GM18861 (cell line): Measurements from ENCODE around the gene SLC39A11.

Experiments
- ATAC-seq: cut with Tn5 transposase; IDR thresholded peaks from one replicate; pipeline ENCODE4 v1.9.1; 2021; ENCODE audit not compliant: unreplicated experiment

Gene SLC39A11

DNA sequence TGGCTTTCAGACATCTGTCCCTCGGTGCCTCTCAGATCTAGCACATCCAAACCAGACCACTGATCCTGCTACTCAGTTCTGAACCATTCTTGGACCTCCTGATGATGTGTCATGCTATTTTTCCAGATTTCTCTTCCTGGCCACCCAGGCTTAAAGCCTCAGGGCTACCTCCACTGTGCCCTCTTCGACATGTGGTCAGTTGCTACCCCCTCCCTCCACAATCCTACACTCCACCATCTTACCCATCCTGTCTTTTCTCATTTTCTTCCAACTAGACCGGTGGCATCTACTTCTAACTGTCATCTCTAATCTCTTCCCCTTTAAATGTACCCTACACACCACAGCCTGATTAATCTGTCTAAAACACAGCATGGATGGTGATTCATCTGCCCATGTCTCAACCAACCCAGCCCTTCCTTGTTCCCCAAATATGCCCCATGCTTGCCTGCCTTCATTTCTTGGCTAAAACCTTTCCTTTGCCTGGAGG, 478.6 kb downstream of the SLC39A11 start:
- no peak for ATAC-seq

DNA sequence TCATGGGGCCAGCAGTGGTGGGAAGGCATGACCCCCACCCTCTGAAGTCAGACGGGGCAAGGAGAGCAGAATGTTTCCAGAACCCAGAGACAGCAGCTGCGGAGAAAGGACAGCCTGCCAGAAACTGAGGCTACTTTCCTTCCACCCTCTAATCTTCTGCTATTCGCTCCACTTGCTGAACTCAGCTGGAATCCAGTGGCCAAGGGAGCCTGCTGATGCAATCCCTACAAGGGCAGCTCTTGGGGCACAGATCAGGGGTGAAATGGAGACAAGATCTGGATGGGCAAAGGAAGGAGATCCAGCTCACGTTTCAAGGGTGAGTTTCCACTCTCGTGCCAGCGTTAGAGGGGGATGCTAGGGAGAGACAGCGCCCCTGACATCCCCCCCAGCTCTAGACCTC, 479.1 kb downstream of the SLC39A11 start:
- no peak for ATAC-seq

DNA sequence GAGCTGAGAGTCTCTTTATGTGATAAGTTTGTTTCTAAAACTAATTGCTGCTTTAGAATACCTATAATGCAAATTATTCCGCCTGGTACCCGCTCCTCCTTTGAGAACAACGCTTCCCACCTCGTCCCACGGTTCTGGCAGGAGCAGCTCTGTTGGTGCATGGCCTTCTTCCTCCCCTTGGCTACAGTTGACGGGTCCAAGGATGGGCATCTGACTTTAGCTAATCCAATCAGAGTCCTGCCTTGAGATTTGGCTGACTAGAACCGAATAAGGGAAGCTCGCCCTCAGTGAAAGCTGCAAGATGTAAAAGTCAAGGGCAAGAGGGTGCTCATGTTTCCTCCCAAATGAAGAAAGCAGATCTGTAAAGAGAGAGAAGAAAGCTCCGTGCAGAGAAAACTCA, 481.3 kb downstream of the SLC39A11 start:
- no peak for ATAC-seq

DNA sequence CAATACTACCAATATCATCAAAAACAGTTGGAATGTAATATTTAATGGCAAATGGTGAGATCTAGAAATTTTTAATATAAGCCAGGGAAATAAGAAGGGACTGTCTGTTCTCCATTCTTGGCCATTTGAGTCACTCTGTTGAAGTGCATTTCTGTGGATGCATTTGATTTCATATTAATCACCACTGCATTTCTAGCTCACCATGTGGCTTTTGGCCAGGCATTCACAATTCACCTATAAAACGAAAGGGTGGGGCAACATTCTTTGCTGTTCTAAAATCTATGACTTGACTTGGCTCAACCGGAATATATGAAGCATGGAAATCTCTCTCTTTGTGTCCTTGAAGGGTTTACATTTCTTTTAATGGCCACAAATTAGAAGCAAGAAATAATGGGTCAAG, 483.0 kb downstream of the SLC39A11 start:
- ATAC-seq: no peak

DNA sequence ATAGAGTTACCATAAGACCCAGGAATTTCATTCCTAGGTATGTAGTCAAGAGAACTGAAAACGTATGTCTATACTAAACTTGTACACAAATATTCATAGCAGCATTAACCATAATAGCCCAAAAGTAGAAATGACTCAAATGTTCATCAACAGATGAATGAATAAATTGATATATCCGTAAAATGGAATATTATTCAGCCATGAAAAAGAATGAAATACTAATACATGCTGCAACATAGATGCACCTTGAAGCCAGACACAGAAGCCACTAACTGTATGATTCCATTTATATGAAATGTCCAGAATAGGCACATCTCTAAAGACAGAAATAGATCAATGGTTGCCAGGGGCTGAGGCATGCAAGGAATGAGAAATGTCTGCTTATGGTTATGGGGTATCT, 484.1 kb downstream of the SLC39A11 start:
- no peak for ATAC-seq

DNA sequence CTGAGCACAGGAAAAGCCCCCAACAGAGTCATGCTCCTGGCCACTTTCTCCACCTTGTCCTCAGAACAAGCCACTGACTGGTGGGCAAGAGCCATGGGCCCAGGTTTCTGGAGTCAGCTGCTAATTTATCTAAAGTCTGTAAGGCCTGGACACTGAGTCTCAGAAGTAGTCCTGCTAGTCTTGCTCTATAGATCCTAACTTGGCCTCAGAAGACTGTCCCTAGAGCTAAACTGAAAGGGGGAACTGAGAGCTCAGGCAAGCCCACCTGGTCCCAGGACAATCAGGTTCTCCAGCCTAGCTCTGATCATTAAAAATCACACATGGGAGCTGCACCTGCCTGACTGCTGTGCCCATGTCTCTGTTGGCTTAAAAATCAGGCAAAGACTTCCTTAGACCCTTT, 485.8 kb downstream of the SLC39A11 start:
- ATAC-seq: no peak

DNA sequence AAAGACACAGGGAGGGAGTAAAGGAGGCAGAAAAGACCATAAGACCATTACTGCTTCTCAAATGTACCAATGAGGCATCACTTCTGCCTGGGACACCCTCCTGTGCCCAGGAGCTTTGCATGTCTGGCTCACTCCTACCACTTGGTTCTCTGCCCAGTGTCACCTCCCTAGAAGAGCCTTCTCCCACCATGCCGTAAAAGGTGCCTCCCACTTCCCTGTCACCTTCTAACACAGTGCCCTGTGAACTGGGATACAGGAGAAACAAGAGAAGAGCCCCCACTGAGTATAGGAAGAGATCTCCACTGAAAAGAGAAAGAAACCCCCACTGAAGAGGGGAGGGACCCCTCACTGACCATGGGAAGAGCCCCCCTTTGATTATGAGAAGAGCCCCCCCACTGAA, 486.9 kb downstream of the SLC39A11 start:
- ATAC-seq: no peak

DNA sequence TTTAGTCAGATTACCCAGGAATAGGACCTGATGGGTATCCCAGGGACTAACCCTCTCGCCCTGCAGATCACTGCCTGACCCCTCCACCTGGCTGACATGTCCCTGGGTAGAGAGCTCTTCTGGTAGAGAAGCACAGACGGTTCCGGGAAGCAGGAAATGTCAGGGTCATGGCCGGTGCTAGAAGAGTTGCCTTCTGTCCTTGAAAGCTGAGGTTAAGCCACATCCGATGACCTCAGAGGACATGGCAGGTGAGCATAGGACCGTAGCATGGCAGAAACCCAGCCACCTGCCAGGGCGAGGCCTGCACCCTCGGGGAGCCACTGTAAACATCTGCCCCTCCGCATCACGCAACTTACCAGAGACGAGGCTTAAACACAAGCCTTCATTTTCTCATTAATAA, 488.0 kb downstream of the SLC39A11 start:
- ATAC-seq: no peak

DNA sequence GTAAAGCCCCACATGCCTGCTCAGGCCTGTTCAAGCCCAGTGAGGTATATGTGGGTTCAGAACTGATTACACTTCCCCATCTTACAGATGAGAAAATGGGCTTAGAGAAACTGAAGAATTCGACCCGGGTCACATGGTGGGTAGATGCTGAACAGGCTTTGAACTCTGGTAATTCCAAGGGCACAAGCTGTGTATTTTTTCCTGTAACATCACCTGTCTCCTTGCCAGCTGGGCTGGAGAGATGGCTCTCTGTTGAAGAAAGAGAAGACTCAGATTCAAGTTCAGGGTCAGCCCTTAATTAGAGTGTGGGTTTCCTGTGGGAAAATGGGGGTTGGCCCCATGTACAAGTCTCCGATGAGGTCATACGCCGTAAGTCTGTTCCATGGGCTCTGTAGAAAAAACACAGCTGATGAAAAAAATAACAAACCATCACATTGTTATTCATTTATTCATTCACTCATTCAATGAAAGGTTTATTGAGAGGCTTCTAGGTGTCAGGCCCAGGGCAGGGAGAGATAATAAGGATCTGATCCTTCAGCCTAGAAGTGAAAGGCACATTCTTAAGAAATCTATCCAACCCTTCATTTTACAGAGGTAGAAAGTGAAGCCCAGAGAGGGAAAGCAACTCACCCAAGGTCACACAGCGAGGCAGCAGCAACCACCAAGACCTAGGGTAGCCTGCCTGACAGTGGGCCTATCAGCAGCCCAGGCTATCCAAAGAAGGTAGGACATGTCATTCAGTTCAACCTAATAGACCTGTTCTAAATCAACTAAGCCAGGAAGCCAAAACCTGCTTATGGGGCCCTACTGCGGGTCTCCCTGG, 488.9 kb downstream of the SLC39A11 start:
- ATAC-seq: no peak

DNA sequence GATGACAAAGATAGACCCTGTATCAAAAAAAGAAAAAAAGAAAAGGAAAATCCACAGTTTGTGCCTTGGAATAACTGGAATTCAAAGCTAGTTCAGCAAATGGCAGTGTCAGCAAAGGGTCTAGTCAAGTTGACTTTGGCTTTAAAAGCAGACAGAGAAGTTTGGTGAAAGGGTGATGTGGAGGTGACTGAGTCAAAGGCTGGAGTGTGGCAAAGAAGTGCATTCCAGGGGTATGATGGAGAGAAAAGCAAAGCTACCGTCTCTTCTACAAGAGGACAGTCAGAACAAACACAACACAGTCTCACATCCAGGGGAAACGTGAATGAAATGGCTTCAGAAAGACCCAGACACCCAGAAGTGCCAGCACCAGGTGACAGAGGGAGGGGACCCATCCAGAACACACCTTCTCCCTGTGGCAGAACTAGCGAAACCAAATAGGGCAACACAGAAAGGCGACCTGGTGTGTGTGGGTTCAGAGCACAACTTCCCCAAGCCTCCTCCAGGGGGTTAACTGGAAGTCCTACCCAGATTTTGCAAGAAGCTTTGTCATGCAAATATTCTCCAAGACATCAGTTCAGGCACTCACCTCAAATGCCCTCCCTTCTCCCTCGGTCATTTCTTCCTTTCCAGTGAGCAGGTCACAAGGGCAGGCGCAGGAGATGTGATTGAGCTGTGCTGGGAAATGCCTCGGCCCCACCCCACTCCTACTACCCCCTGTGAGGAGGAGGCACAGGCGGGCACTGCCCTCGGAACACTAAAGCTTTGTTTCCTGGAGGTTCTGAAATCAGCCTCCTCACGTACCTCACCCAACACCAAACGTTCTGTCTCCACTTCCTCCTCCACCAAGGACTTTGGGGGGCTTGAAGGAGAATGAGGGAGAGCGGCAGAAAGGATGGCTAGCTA, 489.7 kb downstream of the SLC39A11 start:
- no peak for ATAC-seq

DNA sequence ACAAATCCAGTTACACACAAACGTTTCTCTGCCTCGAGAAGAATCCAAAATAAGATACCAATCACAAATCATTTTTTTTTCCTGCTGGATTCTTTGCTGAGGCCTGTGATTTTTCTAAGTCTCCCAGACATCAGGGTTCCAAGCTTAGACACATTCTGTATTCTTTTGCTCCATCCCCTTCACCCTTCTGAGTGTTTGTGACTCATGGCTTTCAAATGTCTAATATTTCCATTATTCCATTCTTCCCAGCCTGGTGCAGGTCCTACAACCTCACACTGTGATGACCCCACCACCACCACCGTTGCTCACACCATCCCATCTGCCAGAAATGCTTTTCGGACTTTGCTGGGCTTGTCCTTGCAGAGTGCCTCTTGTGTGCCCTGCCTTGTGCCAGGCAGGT, 491.6 kb downstream of the SLC39A11 start:
- ATAC-seq: no peak

DNA sequence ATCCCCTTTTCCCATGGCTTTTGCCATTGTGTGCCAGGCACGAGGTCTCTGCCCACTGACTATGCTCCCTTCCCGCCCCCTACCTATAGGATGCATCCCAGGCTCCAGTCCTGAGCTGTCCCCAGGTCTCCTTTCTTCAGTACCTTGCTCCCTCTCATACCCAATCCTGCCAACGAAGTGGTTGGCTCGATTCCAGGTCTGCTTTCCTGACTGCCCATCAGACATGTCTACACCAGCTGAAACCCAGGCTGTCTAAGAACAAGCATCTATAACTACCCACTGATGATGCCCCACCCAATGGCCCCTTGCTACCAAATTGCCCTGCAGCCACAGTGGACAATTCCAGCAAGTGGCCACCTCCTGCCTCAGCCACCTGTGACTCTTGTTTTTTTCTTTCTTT, 492.6 kb downstream of the SLC39A11 start:
- no peak for ATAC-seq

DNA sequence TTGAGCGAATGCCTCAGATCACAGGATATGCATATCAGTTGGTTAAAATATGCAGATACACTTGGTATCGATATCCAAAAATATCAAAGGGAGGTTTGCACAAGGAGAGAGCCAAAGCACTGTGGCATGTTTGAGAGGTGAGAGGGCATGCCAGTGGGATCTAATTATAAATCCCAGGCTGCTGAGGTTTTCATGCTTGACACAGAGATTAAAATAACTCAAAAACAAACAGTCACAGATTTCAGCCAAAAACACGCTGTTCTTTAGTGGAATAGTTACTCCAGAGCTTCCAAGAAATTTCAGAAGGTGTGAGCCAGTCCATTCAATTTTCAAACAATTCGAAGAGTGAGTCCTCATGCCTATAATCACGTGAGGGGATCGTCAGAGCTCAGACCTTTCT, 493.8 kb downstream of the SLC39A11 start:
- no peak for ATAC-seq

DNA sequence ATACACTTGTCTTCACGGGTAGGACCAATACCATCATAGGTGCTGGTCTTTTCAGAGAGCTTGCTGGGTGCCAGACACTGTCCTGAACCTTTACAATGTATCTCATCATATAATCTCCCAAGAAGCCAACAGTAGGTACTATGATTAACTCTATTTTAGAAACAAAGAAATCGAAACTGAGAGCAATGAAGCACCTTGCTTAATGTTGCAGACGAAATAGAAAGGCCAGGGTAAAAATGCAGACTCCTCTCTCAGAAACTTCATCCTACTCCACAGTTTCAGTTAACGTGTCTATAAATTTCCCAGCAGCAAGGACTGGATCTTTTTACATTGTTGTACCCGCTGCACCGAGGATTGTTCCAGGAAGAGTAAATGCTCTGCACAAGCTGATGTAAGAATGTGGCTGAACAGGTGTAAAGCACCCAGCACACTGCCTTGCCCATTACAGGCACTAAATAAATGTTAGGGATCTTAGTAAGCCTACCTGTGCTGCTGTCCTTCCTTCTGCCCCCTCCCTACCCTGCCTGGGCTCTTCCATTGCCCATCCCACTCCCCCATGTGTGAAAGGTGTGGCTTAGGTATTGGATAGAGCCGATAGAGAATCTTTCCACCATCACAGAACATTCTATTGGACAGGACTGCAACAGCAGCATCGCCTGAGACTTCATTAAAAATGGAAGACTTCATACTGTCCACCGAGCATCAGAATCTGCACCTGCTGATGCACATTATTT, 495.0 kb downstream of the SLC39A11 start:
- no peak for ATAC-seq
